Gastroesophageal sphincter (tissue), 3 donors: ENCODE data around the gene STAP2.

ENCODE experiments used
- CTCF ChIP-seq, 4 experiments: fragments of 200-600 bp in 2 of 4; fragments of 450-650 bp in 2 of 4; sonication (generic) in 1 of 4; IDR thresholded peaks; one replicate each; pipeline ENCODE4 v1.5.1; 2017 to 2019; ENCODE audit warnings: antibody characterized with exemption in 4 of 4, mild to moderate bottlenecking in 2 of 4, moderate library complexity in 2 of 4
- EP300 ChIP-seq: sonication (generic); formaldehyde crosslinking; IDR thresholded peaks from one replicate; pipeline ENCODE4 v1.6.1; 2017; ENCODE audit warnings: antibody characterized with exemption, mild to moderate bottlenecking

- TF ChIP-seq CTCF (IDR thresholded peaks at IDR 0.05) (no peak), EP300 (no peak)
These were observed 38.6 kb upstream of the STAP2 start for GRCh38 chr19:4376991-4377781.
